PC-9 (cell line): ENCODE results near the gene TRABD2B. TPM values are rescaled to one million over a fixed set of nuclear protein-coding genes. Genes with fewer than 3 reads are reported as not detected.

Experiments used
- BruUV-seq: library from RNA; stranded (reverse); fragments of 400-500 nt; replicated peaks from 2 replicates; lab custom pipeline; 2021; lab: Mats Ljungman, UMichigan
- CTCF ChIA-PET: fragments of 300-600 bp; sonication (Branson Sonifier 250); formaldehyde crosslinking; loops from one replicate; lab custom pipeline; 2022; ENCODE audit warnings: antibody characterized with exemption; lab: Charles Lee
- POLR2A ChIA-PET: fragments of 300-600 bp; sonication (Branson Sonifier 250); formaldehyde crosslinking; loops from one replicate; lab custom pipeline; 2022; ENCODE audit warnings: antibody characterized with exemption; ENCODE audit not compliant: unreplicated experiment; lab: Charles Lee
- DNase-seq, 2 experiments: peaks; one replicate each; pipeline versions ENCODE4 v3.0.0 to v3.0.0-alpha.2; 2015 to 2022; ENCODE audit warnings: mixed read lengths in 1 of 2
- H2AFZ ChIP-seq: fragments of 200-600 bp; sonication (generic); 2 replicates; pipeline ENCODE4 v1.8.1; 2017; ENCODE audit warnings: antibody characterized with exemption
- H3F3A ChIP-seq: fragments of 200-600 bp; sonication (generic); 2 replicates; pipeline ENCODE4 v1.8.1; 2017; ENCODE audit warnings: antibody characterized with exemption, mild to moderate bottlenecking, low read depth; ENCODE audit not compliant: insufficient read depth
- H3K27ac ChIP-seq: fragments of 200-600 bp; sonication (generic); 2 replicates; pipeline ENCODE4 v1.6.1; 2016; ENCODE audit warnings: mixed run types
- H3K27me3 ChIP-seq: fragments of 200-600 bp; sonication (generic); 2 replicates; pipeline ENCODE4 v1.6.1; 2016; ENCODE audit warnings: low read depth, mixed run types; ENCODE audit not compliant: insufficient read depth
- H3K36me3 ChIP-seq: fragments of 200-600 bp; sonication (generic); 2 replicates; pipeline ENCODE4 v1.6.1; 2016; ENCODE audit warnings: low read depth, mixed run types
- H3K4me1 ChIP-seq: fragments of 200-600 bp; sonication (generic); replicated peaks from 2 replicates; pipeline ENCODE4 v1.6.1; 2016; ENCODE audit warnings: mixed run types; ENCODE audit not compliant: insufficient read depth
- H3K4me2 ChIP-seq: fragments of 200-600 bp; sonication (generic); 2 replicates; pipeline ENCODE4 v1.6.1; 2017; ENCODE audit warnings: mixed run types
- H3K4me3 ChIP-seq: fragments of 200-600 bp; sonication (generic); 2 replicates; pipeline ENCODE4 v1.6.1; 2016; ENCODE audit warnings: mixed run types
- H3K79me2 ChIP-seq: fragments of 200-600 bp; sonication (generic); 2 replicates; pipeline ENCODE4 v1.6.1; 2017; ENCODE audit warnings: low read depth, mixed run types
- H3K9me2 ChIP-seq: fragments of 200-600 bp; sonication (generic); 2 replicates; pipeline ENCODE4 v1.8.1; 2017; ENCODE audit warnings: mild to moderate bottlenecking; ENCODE audit not compliant: insufficient read depth
- H3K9me3 ChIP-seq: fragments of 200-600 bp; sonication (generic); 2 replicates; pipeline ENCODE4 v1.8.1; 2016; ENCODE audit warnings: low read depth; ENCODE audit not compliant: insufficient read depth
- H4K20me1 ChIP-seq: fragments of 200-600 bp; sonication (generic); 2 replicates; pipeline ENCODE4 v1.8.1; 2017; ENCODE audit not compliant: insufficient read depth
- EZH2 ChIP-seq: fragments of 200-600 bp; sonication (generic); IDR thresholded peaks from 2 replicates; pipeline ENCODE4 v1.8.0; 2017; ENCODE audit warnings: antibody characterized with exemption, low read depth
- intact Hi-C: fragments of 100-400 bp; cut with micrococcal nuclease; formaldehyde crosslinking; loops from one replicate; pipeline ENCODE4 v1.10.0; 2022; ENCODE audit not compliant: unreplicated experiment
- total RNA-seq: library from RNA; stranded (reverse); gene quantifications from 2 replicates; pipeline ENCODE4 v1.2.3, GENCODE V29; 2021
- TF ChIP-seq, protein P1 (sequence below): fragments of 200-600 bp; sonication (generic); conservative IDR thresholded peaks from 2 replicates; pipeline ENCODE4 v1.6.1; 2017; ENCODE audit warnings: mixed run types, antibody characterized with exemption, mild to moderate bottlenecking, moderate library complexity

TRABD2B gene
- total RNA-seq, 1 experiment from 2014 or later, result not detected

DNA sequence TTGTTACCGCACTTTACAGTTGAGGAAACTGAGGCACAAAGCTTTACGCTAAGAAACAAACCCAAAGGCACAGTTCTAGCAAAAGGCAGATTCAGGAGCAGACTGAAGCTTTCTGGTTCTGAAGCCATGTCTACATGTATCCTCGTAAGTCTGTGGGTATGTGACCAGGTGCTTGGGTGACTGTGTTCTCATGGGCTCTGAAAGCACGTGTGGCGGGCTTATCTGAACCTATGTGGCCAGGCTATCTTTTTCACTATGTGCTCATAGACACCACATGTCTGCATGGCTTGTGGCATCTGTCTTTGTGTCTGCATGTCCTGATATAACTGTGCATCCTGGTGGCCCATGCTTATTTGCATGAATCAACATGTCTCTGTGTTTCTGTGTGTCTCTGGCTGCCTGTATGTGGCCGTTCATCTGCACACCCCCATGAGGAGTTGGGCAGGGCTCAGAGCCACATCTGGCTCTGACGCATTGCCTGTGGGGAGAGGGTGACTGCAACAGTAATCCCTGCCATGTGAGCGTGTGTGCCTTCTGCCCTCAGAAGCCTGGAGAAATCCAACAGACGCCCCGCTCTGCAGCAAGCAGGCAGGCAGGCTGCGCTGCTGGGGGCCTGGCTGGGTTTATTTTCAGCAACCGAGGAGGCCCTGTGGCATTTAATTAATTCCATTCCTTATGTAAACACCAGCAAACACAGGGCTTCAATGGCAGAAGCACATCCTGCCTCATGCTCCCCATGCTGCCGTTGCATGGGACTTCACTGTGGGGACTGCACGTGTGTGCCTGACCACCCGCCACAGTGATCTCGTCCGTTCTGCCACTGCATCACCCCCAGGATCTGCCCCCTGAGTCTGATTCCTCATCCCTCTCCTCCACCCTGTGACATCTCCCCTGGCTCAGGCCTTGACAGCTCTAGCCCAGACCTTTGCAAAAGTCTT lies 115.4 kb downstream of the TRABD2B start:
- CTCF ChIA-PET, result no interaction called here

DNA sequence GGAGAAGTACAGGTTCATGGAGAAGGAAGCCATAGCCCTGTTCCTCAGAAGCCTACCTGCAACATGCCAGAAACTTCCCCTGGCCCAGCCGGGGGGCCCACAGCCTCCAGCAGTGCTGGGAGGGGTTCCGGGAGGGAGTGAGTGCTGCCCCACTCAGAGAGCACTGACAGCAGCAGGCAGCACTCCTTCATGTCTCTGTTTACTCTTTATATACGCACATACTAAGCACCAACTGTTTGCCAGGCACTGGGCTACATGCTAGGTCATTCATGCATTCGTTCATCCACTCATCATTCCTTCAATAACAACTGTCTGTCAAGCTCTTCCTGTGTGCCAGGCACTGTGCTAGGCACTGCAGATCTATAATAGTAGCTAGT lies 120.6 kb downstream of the TRABD2B start:
- BruUV-seq, result no TSS peak
- CTCF ChIA-PET, result no interaction called here

More for the DNA sequence above, 115.4 kb downstream of the TRABD2B start:
- Histone ChIP-seq H3K4me3 (no peak overlapping the region), H3K4me2 (no peak overlapping the region), H3K27me3 (no peaks in the 10 kb centered on the region), H3K79me2 (no peaks in the 10 kb centered on the region), H4K20me1 (no peaks in the 10 kb centered on the region), H3F3A (no peaks in the 10 kb centered on the region), H3K9me3 (no peaks in the 10 kb centered on the region), H3K4me1 (no peaks in the 10 kb centered on the region), H3K36me3 (no peaks in the 10 kb centered on the region), H3K27ac (no peak overlapping the region), H2AFZ (no peak overlapping the region), H3K9me2 (no peaks in the 10 kb centered on the region)
- intact Hi-C loops, result no loop called here
- BruUV-seq, result no TSS peak
- TF ChIP-seq, protein P1, sequence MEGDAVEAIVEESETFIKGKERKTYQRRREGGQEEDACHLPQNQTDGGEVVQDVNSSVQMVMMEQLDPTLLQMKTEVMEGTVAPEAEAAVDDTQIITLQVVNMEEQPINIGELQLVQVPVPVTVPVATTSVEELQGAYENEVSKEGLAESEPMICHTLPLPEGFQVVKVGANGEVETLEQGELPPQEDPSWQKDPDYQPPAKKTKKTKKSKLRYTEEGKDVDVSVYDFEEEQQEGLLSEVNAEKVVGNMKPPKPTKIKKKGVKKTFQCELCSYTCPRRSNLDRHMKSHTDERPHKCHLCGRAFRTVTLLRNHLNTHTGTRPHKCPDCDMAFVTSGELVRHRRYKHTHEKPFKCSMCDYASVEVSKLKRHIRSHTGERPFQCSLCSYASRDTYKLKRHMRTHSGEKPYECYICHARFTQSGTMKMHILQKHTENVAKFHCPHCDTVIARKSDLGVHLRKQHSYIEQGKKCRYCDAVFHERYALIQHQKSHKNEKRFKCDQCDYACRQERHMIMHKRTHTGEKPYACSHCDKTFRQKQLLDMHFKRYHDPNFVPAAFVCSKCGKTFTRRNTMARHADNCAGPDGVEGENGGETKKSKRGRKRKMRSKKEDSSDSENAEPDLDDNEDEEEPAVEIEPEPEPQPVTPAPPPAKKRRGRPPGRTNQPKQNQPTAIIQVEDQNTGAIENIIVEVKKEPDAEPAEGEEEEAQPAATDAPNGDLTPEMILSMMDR, result no peak
- TF ChIP-seq EZH2, result no peak
- DNase-seq, result no peak
- POLR2A ChIA-PET, result no interaction called here

DNA sequence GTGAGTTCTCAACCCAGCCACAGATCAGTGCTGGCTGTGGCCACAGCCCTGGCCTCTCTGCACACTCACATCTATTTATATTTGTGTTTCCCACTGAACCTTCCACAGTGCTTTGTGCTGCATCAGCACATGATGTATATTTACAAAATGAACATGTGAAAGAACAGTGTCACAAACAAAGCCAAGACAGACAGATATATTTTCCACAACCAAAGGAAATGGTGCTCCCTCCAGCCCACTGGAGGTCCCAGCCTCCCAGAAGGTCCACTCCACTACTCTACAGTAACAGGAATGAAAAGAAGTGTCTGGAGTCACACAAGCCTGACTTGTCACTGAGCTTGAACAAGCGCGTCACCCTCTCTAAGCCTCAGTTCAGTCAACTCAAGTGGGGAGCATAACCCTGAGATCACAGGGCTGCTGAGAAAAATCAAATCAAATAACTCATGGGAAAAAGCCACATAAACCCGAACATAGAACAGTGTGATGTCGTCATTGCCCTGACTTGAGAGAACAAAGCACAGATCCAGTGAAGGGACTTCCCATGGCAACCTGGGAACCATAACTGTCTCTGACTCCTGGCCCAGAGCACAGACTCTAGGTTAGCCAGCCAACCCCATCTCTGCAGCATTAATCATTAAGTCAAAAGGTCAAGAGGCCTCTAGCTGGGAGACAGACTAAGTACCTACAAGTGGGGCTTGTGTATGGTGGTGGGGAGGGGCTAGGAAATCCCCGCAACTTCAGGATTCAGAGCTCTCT lies 121.2 kb downstream of the TRABD2B start:
- Histone ChIP-seq H4K20me1 (no peaks in the 10 kb centered on the region), H3K36me3 (no peaks in the 10 kb centered on the region), H3K4me1 (no peaks in the 10 kb centered on the region), H3K27me3 (no peaks in the 10 kb centered on the region), H2AFZ (no peak overlapping the region), H3K4me3 (no peak overlapping the region), H3K9me2 (no peaks in the 10 kb centered on the region), H3K27ac (no peak overlapping the region), H3K79me2 (no peaks in the 10 kb centered on the region), H3K4me2 (no peak overlapping the region), H3K9me3 (no peaks in the 10 kb centered on the region), H3F3A (no peaks in the 10 kb centered on the region)
- ChIA-PET POLR2A (no interaction called here), CTCF (no interaction called here)
- no peak for DNase-seq
- TF ChIP-seq, protein P1, result no peak
- TF ChIP-seq EZH2, result no peak
- intact Hi-C loops, result no loop called here
- no TSS peak for BruUV-seq

More for the DNA sequence above, 120.6 kb downstream of the TRABD2B start:
- intact Hi-C loops, result no loop called here
- Histone ChIP-seq H3K27me3 (no peaks in the 10 kb centered on the region), H3K36me3 (no peaks in the 10 kb centered on the region), H3K4me1 (no peaks in the 10 kb centered on the region), H3K9me3 (no peaks in the 10 kb centered on the region), H3F3A (no peaks in the 10 kb centered on the region), H3K9me2 (no peaks in the 10 kb centered on the region), H2AFZ (no peak overlapping the region), H3K27ac (no peak overlapping the region), H3K4me2 (no peak overlapping the region), H4K20me1 (no peaks in the 10 kb centered on the region), H3K79me2 (no peaks in the 10 kb centered on the region), H3K4me3 (no peak overlapping the region)
- TF ChIP-seq, protein P1, result no peak
- TF ChIP-seq EZH2, result no peak
- POLR2A ChIA-PET, result no interaction called here
- no peak for DNase-seq
